ENCODE results near the gene MYEOV.

GRCh38 chr11:69293819-69294505, at the start of gene MYEOV:
- TF ChIP-seq CEBPB (IDR thresholded peaks at IDR 0.05; ENCODE audit: borderline replicate concordance in 1 of 2, low read depth in 2 of 2, low read length in 2 of 2): no peak
- no peak for TF ChIP-seq ATF3 (IDR thresholded peaks at IDR 0.05; ENCODE audit: borderline replicate concordance, extremely low read depth, low read depth, low read length)
- no peak for TF ChIP-seq ZSCAN29 (IDR thresholded peaks at IDR 0.05)
- no peak for TF ChIP-seq CBFB (IDR thresholded peaks at IDR 0.05; ENCODE audit: low read depth)
- no peak for TF ChIP-seq TAF1 (IDR thresholded peaks at IDR 0.05; ENCODE audit: borderline replicate concordance, low read depth, low read length)
- no peak for TF ChIP-seq CTCF (IDR thresholded peaks at IDR 0.05 in 2 of 3, conservative IDR thresholded peaks at IDR 0.05 in 1 of 3; ENCODE audit: control insufficient read depth in 2 of 3, extremely low read depth in 1 of 3, insufficient read depth in 1 of 3, low read depth in 3 of 3, low read length in 3 of 3)
- TF ChIP-seq SREBF2 (IDR thresholded peaks at IDR 0.05; ENCODE audit: low read length): no peak
- no peak for TF ChIP-seq CHD4 (IDR thresholded peaks at IDR 0.05)
- TF ChIP-seq SMAD1 (IDR thresholded peaks at IDR 0.05; ENCODE audit: low read depth, partially characterized antibody): no peak
